ENCODE measurements around the gene NRN1L.

Gene NRN1L

DNA sequence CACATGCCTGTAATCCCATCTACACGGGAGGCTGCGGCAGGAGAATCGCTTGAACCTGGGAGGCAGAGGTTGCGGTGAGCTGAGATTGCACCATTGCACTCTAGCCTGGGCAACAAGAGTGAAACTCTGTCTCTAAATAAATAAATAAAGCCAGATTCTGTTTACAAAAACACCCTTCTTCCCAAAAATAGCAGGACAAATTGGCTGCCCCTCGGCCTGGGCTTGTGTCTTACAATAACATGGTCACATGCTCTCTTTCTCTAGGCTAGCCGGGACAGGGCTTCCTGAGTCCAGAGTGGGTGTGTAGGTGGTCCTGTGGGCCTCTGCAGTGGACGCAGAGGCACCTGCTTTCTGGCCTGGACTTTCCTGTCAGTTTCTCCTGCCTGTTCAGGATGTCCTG lies 15.0 kb upstream of the NRN1L start:
- DNase-seq (no peak), ATAC-seq (replicated peaks) (no peak)
- Mint-ChIP-seq H3K9me3 (no peaks in the 10 kb centered on the region), H3K27me3 (no peaks in the 10 kb centered on the region), H3K4me1 (peaks cover 13 to 21% of the 10 kb centered on the region in 2 donors), H3K36me3 (peaks cover 9 to 19% of the 10 kb centered on the region in 2 donors), H3K4me3 (no peak overlapping the region), H3K27ac (no peak overlapping the region)

GRCh38 chr16:67871256-67871655 lies 13.4 kb upstream of the NRN1L start:
- no peak overlapping the region for H3K4me3 Mint-ChIP-seq
- H3K9me3 Mint-ChIP-seq, result no peaks in the 10 kb centered on the region
- H3K27ac Mint-ChIP-seq, result no peak overlapping the region
- H3K4me1 Mint-ChIP-seq, result peaks cover 24 to 37% of the 10 kb centered on the region in 2 donors
- peaks cover 9 to 16% of the 10 kb centered on the region in 2 donors for H3K36me3 Mint-ChIP-seq
- no peaks in the 10 kb centered on the region for H3K27me3 Mint-ChIP-seq
- DNase-seq, result no peak
- no peak for ATAC-seq (replicated peaks)

DNA sequence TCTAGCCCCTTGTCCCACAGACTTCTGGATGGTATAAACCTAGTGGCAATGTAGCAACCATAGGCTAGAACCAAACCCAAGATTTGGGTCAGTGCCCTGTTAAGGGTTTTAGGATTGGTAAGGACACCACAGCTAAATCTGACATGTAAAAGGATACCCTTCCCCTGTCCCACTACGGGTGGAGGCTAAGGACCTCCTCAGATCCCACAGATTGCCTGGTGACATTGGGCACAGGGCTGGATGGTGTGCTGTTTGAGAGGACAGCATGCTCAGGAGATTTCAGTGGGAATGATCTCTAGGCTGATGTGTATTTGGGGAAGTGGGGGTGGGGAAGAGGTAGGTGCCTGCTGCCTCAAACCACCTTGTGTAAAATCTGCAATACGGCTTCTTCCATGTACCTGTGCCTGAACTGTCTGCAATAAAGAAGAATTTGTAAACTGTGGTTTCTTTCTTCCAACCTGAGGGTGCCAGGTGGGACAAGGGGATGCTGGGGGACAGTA lies 12.5 kb upstream of the NRN1L start:
- no peaks in the 10 kb centered on the region for H3K27me3 Mint-ChIP-seq
- peak overlapping the region; percentile 83 to 95 for H3K4me3 Mint-ChIP-seq
- H3K36me3 Mint-ChIP-seq, result peaks cover 11 to 17% of the 10 kb centered on the region in 2 donors
- DNase-seq, result no peak
- H3K4me1 Mint-ChIP-seq, result peaks cover 24 to 37% of the 10 kb centered on the region in 2 donors
- no peak for ATAC-seq (replicated peaks)
- peak overlapping the region; percentile 95 for H3K27ac Mint-ChIP-seq
- no peaks in the 10 kb centered on the region for H3K9me3 Mint-ChIP-seq

DNA sequence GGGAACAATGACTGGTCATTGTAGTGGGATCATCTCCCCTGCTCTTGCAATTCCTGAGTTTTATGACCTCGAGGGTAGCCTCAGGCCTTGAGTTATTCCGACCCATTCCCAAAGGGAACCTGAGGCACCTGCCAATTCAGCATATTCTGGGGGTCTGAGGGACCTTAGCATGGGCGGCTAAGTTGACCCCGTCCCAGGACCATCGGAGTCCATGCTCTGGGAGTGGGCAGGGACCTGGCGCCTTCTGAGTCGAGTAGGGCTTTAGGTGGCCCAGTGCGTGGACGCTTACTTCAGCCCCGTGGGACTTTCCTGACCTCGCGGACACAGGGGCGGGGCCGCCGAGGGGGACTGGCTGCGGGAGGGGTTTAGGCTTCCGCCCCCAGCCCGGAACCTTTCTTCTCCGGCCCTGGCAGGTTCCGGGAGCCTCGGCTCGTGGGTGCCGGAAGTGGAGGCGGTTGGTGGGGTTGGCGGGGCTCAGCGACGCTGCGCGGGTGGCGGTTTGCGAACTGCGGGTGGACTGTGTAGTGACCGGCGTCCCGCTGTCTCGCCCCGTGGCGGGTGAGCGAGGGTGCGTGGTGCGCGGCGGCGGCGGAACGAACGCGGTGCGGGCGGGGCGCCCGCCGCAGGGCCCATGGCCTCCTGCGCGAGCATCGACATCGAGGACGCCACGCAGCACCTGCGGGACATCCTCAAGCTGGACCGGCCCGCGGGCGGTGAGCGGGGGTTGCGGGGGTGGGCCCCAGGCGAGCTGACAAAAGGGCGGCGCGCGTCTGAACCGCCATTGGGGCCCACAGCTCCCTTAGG lies 11.9 kb upstream of the NRN1L start, which contains the start of gene EDC4:
TSS of gene EDC4 (plus strand) at position 422 of the 804 bp plus-strand sequence. CDS start at position 632, 210 bp downstream.
- peak within 1 kb of the TSS; percentile 83 to 95 for H3K4me3 Mint-ChIP-seq
- no peaks in the 10 kb centered on the region for H3K9me3 Mint-ChIP-seq
- peak within 1 kb of the TSS; percentile 95 for H3K27ac Mint-ChIP-seq
- ATAC-seq (replicated peaks), result peak; percentile 92 to 97
- peaks cover 24 to 37% of the 10 kb centered on the region in 2 donors for H3K4me1 Mint-ChIP-seq
- no peaks in the 10 kb centered on the region for H3K27me3 Mint-ChIP-seq
- DNase-seq, result peak; percentile 87
- H3K36me3 Mint-ChIP-seq, result peaks cover 16 to 24% of the 10 kb centered on the region in 2 donors

GRCh38 chr16:67873435-67874370 lies 11.0 kb upstream of the NRN1L start:
- Mint-ChIP-seq H3K27me3 (no peaks in the 10 kb centered on the region), H3K4me1 (peaks cover 24 to 37% of the 10 kb centered on the region in 2 donors), H3K9me3 (no peaks in the 10 kb centered on the region), H3K36me3 (peaks cover 15 to 29% of the 10 kb centered on the region in 2 donors), H3K4me3 (peak overlapping the region; percentile 83 to 95), H3K27ac (peak overlapping the region; percentile 79)
- ATAC-seq (replicated peaks) (peak in 1 of 2 donors; percentile 16), DNase-seq (no peak)

DNA sequence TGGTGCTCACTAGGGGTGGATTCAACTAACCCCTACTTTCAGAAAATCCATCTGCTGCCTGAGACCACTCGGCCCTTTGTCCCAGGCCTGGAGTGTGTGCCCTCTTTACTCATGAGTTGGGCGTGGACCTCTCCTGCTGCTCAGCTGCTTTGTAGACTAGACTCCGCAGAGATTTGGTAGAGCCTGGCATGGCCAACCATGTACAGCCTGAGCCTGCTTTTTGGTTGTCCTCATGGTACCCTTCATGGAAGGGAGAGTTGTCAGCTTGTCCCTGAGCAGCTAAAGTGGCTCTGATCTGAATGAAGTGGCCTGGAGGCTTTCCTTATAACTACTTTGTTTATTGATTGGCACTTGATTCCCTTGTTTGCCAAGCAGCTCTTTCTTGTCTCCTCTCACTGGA lies 10.3 kb upstream of the NRN1L start:
- no peak for ATAC-seq (replicated peaks)

DNA sequence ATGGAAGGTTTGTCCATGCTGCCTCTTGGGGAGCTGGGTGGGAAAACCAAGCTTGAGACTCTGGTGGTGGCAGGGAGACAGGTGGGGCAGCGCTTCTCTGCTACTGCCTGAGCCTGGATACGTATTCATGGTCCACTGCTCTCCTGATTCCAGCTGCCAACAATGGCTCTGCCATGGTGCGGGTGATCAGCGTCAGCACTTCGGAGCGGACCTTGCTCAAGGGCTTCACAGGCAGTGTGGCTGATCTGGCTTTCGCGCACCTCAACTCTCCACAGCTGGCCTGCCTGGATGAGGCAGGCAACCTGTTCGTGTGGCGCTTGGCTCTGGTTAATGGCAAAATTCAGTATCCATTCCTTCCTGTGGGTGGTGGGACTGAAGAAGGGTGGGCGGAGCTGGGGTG lies 7.6 kb upstream of the NRN1L start:
- no peaks in the 10 kb centered on the region for H3K27me3 Mint-ChIP-seq

More for the DNA sequence above, 10.3 kb upstream of the NRN1L start:
- H3K4me3 Mint-ChIP-seq, result peak overlapping the region; percentile 83 to 95
- peaks cover 24 to 37% of the 10 kb centered on the region in 2 donors for H3K4me1 Mint-ChIP-seq
- H3K36me3 Mint-ChIP-seq, result peaks cover 21 to 36% of the 10 kb centered on the region in 2 donors
- H3K9me3 Mint-ChIP-seq, result no peaks in the 10 kb centered on the region
- DNase-seq, result no peak
- H3K27ac Mint-ChIP-seq, result peak overlapping the region; percentile 79
- H3K27me3 Mint-ChIP-seq, result no peaks in the 10 kb centered on the region

DNA sequence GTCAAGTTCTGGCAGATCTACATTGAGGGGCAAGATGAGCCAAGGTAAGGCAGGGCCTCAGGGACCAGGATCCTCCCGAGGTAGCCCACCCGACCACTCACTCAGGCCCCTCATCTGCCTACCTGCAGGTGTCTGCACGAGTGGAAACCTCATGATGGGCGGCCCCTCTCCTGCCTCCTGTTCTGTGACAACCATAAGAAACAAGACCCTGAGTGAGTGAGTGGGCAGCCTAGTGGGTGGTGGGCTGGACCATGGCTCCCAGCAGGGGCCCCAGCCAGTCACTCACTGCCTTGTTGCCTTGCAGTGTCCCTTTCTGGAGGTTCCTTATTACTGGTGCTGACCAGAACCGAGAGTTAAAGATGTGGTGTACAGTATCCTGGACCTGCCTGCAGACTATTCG lies 6.5 kb upstream of the NRN1L start:
- Mint-ChIP-seq H3K4me3 (no peak overlapping the region), H3K36me3 (peaks cover 53 to 57% of the 10 kb centered on the region in 2 donors), H3K9me3 (no peaks in the 10 kb centered on the region), H3K27ac (no peak overlapping the region), H3K4me1 (peaks cover 22 to 30% of the 10 kb centered on the region in 2 donors), H3K27me3 (no peaks in the 10 kb centered on the region)
- DNase-seq, result no peak
- ATAC-seq (replicated peaks), result no peak

More for the DNA sequence above, 7.6 kb upstream of the NRN1L start:
- no peak for ATAC-seq (replicated peaks)
- H3K4me3 Mint-ChIP-seq, result no peak overlapping the region
- H3K9me3 Mint-ChIP-seq, result no peaks in the 10 kb centered on the region
- peaks cover 24 to 36% of the 10 kb centered on the region in 2 donors for H3K4me1 Mint-ChIP-seq
- peaks cover 45 to 49% of the 10 kb centered on the region in 2 donors for H3K36me3 Mint-ChIP-seq
- no peak for DNase-seq
- H3K27ac Mint-ChIP-seq, result no peak overlapping the region

DNA sequence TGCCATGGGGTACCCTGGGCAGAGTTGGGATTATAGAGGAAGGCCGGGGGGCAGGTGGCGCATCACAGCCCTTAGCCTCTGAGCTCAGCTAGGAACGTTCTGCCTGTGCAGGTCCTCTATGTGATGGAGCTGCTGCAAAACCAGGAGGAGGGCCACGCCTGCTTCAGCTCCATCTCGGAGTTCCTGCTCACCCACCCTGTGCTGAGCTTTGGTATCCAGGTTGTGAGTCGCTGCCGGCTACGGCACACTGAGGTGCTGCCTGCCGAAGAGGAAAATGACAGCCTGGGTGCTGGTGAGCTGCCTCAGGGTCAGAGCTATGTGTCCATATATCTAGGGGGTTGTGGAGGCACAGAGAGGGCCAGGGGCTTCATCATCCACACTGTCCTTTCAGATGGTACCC lies 5.8 kb upstream of the NRN1L start:
- Mint-ChIP-seq H3K4me3 (no peak overlapping the region), H3K27ac (no peak overlapping the region), H3K4me1 (peaks cover 23 to 32% of the 10 kb centered on the region in 2 donors), H3K9me3 (no peaks in the 10 kb centered on the region), H3K36me3 (peaks cover 59 to 63% of the 10 kb centered on the region in 2 donors), H3K27me3 (no peaks in the 10 kb centered on the region)
- DNase-seq (no peak), ATAC-seq (replicated peaks) (no peak)

GRCh38 chr16:67879462-67879861 lies 5.2 kb upstream of the NRN1L start:
- Mint-ChIP-seq H3K36me3 (peaks cover 63 to 66% of the 10 kb centered on the region in 2 donors), H3K9me3 (no peaks in the 10 kb centered on the region), H3K27me3 (no peaks in the 10 kb centered on the region), H3K4me1 (peaks cover 18 to 30% of the 10 kb centered on the region in 2 donors), H3K27ac (no peak overlapping the region), H3K4me3 (no peak overlapping the region)
- DNase-seq, result no peak
- no peak for ATAC-seq (replicated peaks)

DNA sequence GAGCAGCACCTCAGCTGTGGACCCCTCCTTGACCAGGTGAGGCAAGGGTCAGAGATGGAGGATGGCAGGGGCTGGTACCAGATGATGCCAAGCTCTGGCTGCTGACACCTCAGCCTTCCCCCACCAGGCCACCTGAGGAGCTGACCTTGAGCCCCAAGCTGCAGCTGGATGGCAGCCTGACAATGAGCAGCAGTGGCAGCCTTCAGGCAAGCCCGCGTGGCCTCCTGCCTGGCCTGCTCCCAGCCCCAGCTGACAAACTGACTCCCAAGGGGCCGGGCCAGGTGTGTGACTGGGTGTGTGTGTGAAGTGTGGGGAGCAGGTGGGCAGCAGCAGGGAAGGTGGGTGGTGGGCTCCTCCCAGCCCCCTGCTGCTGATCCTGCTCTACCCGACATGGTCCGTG lies 4.7 kb upstream of the NRN1L start:
- no peak for ATAC-seq (replicated peaks)
- Mint-ChIP-seq H3K27me3 (no peaks in the 10 kb centered on the region), H3K4me1 (peaks cover 15 to 27% of the 10 kb centered on the region in 2 donors), H3K4me3 (no peak overlapping the region), H3K36me3 (peaks cover 66 to 69% of the 10 kb centered on the region in 2 donors), H3K9me3 (no peaks in the 10 kb centered on the region), H3K27ac (no peak overlapping the region)
- DNase-seq, result no peak

- DNase-seq, result no peak
- Mint-ChIP-seq H3K27me3 (no peaks in the 10 kb centered on the region), H3K36me3 (peaks cover 66 to 69% of the 10 kb centered on the region in 2 donors), H3K9me3 (no peaks in the 10 kb centered on the region), H3K4me1 (peaks cover 8 to 21% of the 10 kb centered on the region in 2 donors), H3K4me3 (no peak overlapping the region), H3K27ac (peak overlapping the region; percentile 54)
- ATAC-seq (replicated peaks), result no peak
Measured at GRCh38 chr16:67880584-67880983, 4.1 kb upstream of the NRN1L start.

GRCh38 chr16:67881621-67882161 lies 3.0 kb upstream of the NRN1L start:
- no peak for DNase-seq
- H3K4me1 Mint-ChIP-seq, result peaks cover 4 to 14% of the 10 kb centered on the region in 2 donors
- no peaks in the 10 kb centered on the region for H3K27me3 Mint-ChIP-seq
- peak overlapping the region; percentile 6 for H3K27ac Mint-ChIP-seq
- H3K36me3 Mint-ChIP-seq, result peaks cover 63 to 71% of the 10 kb centered on the region in 2 donors
- H3K9me3 Mint-ChIP-seq, result no peaks in the 10 kb centered on the region
- no peak for ATAC-seq (replicated peaks)
- H3K4me3 Mint-ChIP-seq, result no peak overlapping the region
